PC-3 (cell line): ENCODE results near the gene MEF2B.

Experiments
- EZH2 ChIP-seq: fragments of 300-600 bp; sonication (generic); IDR thresholded peaks from one replicate; pipeline ENCODE4 v1.6.1; 2017; ENCODE audit warnings: antibody characterized with exemption, mild to moderate bottlenecking, low read length; ENCODE audit not compliant: unreplicated experiment
- EZH2phosphoT487 ChIP-seq: fragments of 300-600 bp; sonication (generic); IDR thresholded peaks from 2 replicates; pipeline ENCODE4 v1.6.1; 2018; ENCODE audit warnings: mild to moderate bottlenecking, antibody characterized with exemption, low read length, borderline replicate concordance
- TF ChIP-seq, protein P1 (sequence below): fragments of 300-600 bp; sonication (generic); conservative IDR thresholded peaks from 2 replicates; pipeline ENCODE4 v1.5.1; 2017; ENCODE audit warnings: antibody characterized with exemption, low read depth, mild to moderate bottlenecking, low read length

GRCh38 chr19:19211499-19212420, 41.7 kb upstream of the MEF2B start, which contains the start of gene NCAN:
- TF ChIP-seq, protein P1, sequence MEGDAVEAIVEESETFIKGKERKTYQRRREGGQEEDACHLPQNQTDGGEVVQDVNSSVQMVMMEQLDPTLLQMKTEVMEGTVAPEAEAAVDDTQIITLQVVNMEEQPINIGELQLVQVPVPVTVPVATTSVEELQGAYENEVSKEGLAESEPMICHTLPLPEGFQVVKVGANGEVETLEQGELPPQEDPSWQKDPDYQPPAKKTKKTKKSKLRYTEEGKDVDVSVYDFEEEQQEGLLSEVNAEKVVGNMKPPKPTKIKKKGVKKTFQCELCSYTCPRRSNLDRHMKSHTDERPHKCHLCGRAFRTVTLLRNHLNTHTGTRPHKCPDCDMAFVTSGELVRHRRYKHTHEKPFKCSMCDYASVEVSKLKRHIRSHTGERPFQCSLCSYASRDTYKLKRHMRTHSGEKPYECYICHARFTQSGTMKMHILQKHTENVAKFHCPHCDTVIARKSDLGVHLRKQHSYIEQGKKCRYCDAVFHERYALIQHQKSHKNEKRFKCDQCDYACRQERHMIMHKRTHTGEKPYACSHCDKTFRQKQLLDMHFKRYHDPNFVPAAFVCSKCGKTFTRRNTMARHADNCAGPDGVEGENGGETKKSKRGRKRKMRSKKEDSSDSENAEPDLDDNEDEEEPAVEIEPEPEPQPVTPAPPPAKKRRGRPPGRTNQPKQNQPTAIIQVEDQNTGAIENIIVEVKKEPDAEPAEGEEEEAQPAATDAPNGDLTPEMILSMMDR = no peak
- TF ChIP-seq EZH2 (no peak), EZH2phosphoT487 (no peak)
